HG03196 (cell line): ENCODE measurements around the gene BSDC1.
A peak's percentile ranks its signal among the peaks of the same experiment; 100 is the strongest.

Experiments used
- ATAC-seq: cut with Tn5 transposase; IDR thresholded peaks from one replicate; pipeline ENCODE4 v1.9.1; 2021; ENCODE audit not compliant: unreplicated experiment

BSDC1 gene

DNA sequence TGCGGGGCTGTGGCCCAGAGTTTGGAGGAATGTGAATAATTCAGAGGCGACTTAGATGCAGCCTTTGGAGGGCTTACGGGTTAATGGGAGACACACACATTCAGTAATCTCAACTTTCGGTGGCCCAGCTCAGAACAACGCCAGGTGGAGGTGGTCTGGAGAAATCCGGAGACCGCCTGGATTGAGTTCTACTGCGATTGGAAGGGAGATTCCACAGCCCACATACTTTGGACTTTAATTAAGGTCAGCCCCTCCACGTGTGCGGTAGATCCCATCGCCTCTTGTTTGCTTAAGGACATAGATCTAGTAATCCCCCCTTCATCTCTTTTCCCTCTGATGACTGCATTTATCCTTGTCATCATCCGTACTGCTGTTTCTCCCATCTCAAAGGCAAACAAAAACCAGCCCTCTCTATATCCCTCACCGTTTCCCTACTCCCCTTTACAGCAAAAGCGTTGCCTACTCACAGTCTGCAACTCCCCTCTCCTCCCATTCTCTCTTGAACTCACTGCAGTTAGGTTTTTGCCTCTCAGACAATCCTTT is 720 bp upstream of the BSDC1 start:
- no peak for ATAC-seq

- peak; percentile 19 for ATAC-seq
These were observed 455 bp downstream of the BSDC1 start for GRCh38 chr1:32393832-32394140.

- no peak for ATAC-seq
These were observed 1.1 kb downstream of the BSDC1 start for GRCh38 chr1:32393136-32393535.

- ATAC-seq: no peak
These were observed 1.9 kb downstream of the BSDC1 start for GRCh38 chr1:32392325-32392724.

GRCh38 chr1:32390904-32391870 is 3.1 kb downstream of the BSDC1 start:
- no peak for ATAC-seq

DNA sequence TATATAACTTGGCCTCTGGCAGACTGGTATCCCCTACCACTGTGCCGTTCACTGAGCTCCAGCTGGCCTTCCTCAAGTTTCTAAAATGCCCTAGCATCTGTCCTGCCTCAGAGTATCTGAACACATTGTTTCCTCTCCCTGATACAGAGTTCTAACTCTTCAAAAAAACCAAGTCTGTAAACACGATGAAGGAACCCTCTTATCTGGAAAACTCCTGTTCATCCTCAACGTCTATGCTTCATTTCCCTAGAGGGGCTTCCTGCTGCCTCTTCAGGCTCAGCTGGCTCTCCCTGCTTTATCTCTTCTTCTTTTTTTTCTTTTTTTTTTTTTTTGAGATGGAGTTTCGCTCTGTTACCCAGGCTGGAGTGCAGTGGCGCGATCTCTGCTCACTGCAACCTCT is 5.6 kb downstream of the BSDC1 start:
- no peak for ATAC-seq

DNA sequence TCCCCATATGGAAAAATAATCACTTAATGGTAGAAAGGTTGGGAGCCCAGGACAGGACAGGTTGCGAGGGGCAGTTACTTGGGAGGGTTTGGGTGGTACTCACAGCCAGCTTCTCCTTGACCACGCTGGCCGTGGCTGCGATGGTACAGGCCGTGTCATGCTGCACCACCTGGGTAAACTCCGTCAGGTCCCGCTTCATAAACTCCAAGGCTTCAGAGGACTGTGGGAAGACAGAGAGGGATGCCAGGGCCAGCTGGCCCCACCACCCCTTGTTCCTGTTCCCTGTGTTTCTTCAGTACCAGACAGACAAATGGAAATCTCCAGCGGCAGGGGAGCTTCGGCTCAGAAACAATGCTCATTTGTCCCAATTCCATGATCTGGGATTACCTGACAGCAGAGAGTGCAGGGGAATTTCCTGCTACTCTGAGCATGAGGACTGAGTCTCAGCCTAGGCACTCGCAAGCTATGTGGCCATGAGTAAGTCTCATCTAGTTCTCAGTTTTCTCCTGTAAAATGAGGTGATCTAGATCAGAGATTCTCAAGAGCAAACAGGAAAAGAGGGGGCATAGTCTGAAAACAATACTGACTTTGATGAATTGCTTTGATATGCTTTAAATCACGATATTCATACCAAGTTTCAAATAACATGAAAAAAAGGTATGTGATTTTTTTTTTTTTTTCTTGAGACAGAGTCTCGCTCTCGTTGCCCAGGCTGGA is 7.4 kb downstream of the BSDC1 start:
- ATAC-seq: no peak

DNA sequence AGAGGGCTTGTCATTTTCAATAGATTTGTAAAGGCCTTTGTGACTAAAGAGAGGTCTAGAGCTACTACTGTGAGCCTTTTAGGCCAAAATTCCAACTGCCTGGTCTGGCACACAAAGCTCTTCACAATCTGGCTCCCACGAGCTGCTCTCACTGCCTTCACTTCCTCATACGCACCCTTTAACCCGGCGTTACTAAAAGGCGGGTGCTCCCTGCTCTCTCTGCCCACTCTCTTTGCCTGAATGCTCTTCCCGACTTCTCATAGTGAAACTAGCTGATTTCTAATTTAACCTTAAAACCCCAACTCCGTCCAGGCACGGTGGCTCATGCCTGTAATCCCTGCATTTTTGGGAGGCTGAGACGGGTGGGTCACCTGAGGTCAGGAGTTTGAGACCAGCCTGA is 14.2 kb downstream of the BSDC1 start:
- ATAC-seq: no peak

DNA sequence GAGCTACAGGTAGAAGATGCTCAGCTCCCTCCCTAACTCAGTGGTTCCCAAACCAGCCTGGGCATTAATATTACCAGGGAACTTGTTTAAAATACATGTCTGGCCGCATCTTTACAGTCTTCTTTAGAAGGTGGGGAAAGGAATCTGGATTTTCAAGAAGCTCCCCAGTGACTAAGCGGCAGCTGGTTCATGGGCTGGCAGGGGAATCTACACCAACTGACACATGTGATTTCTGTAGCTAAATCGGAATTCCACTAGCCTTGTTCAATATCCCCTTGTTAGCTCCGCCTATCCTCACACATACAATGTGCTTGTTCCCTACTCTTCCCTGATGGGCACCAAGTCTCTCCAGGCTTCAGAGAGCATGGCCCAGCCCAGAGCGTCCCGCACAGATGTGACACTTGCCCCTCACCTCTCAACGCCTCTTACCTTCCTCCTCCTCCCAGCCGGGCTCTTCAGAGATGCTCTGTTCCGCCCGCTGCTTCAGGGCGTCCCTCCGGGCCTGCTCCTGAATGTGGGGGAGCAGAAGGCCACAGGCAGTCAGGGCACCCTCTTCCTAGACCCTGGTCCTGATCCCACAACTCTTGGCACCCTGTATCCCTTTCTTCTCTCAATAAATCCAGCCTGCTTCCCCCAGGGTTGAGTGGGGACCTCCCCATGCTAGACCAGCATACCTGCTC is 16.6 kb downstream of the BSDC1 start:
- ATAC-seq: no peak

DNA sequence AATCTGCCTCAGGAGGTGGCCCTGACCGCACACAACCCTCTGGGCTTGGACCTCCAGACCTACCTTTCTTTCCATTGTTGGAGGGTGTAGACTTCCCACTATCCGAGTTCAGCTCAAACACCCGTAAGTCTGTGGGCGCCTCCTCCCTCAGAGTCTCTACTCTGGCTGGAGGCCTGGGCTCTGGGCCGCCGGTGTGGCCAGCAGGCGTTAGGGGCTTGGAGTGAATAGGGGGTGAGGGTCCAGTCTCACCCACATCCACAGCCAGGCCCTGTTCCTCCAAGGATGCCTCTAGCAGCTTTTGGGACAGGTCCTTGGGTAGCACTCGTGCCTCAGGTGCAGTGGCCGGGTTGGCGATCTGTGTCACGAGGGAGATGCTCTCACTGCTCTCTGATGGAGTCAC is 18.0 kb downstream of the BSDC1 start:
- no peak for ATAC-seq

- ATAC-seq: no peak
These were observed 20.1 kb downstream of the BSDC1 start for GRCh38 chr1:32373996-32374592.

DNA sequence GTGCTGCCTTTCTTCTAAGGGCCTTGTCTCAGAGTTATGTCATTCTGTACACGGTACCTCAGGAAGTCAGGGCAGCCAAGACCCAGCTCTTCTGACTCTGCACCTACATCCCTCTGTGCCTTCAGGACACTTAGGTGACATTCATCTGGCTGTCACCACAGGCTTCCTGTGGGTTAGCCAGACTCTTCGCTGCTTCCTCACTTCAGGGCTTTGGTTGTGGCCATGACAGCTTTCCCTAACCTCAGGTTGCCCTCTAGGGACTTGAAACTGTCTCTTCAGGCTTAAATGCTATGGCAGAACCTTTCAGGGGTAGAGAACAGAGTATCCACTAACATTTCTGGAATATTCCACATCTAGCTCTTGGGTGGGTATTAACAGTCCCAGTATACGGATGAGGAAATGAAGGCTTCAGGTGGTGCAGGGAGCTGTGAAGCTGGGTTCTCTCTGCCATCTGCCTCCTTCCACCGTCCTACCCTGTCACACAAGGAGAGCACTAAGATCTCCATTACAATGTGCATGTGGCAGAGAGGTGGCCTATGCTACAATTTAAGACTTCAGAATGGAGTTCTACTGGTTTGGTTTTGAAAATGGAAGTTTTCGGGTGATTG is 22.0 kb downstream of the BSDC1 start:
- no peak for ATAC-seq

- no peak for ATAC-seq
These were observed 26.2 kb downstream of the BSDC1 start for GRCh38 chr1:32367912-32368635.

DNA sequence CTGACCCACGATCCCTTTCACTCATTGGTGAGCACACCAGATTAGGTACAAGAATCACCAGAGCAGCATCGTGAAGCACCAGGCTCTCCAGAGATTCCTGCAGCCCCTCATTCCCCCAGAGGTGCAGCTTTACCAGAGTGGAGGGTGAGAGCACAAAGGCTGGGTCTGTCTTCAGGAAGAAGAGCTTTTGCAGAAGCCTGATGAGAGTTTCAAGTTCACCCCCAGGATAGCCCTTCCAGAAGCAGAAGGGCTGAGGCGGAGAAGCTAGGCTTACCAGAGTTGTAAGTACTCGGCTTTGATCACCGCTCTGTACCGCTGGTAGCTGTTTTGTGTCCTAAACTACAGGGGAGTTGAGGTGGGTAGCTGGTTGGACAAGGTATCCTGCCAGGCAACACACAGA is 28.8 kb downstream of the BSDC1 start:
- no peak for ATAC-seq

DNA sequence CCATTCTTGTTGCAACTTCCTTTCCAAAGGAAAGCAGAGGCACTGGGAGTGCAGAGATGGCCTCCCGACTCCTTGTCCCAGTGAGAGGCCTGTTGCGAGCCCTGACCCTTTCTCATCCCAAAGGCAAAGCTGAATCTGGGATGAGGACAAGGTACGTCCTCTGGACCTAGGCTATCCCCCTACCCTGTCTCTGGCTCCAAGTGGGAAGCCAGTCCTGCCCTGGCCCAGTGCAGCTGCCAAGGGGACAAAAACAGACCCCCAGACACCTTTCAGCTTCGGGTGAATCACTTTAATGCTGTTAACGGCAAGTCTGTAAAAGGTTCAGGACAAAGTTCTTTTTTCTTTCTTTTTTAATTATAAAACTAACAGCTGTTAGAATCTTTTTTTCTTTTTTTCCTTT is 29.4 kb downstream of the BSDC1 start:
- ATAC-seq: no peak

GRCh38 chr1:32363713-32364112 is 30.5 kb downstream of the BSDC1 start:
- no peak for ATAC-seq

DNA sequence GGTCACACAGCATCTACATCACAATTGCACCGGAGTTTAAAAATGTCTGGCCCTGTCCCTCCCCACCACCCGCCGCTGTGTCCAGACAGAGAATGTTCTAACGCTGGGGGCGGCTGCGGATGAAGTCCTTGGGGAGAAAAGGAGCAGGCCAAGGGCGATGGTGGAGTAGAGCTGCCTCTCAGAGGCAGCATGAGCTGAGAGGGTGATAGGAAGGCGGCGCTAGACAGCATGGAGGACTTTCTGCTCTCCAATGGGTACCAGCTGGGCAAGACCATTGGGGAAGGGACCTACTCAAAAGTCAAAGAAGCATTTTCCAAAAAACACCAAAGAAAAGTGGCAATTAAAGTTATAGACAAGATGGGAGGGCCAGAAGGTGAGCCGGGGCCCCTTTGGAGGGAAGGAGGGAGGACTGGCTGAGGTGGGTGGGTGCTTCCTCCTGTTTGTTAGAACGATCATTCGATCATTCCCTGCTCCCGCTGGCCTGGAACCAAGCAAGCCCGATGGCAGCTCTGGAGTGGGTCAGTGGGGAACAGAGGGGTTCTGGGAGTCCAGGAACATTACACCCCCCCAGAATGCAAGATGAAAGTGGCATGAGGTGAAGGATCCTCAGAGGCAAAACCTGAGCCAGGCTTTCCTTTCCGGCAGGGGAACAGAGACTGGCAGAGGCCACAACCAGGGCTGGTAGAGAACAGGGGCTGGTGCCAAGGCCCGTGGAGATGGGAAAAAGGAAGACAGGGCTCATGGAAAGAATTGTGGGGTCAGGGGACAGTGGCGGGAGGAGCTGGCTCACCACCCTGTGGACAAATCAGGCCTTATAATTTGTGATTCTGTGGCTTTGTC is 31.5 kb downstream of the BSDC1 start, which contains the start of the genes FAM229A and TSSK3:
FAM229A (minus strand) TSS at position 12 of the 840 bp plus-strand sequence. CDS start 394 bp downstream, outside the sequence.
TSSK3 (plus strand) TSS at position 66 of the 840 bp plus-strand sequence; CDS start at position 229, 163 bp downstream.
- ATAC-seq: no peak

GRCh38 chr1:32361674-32362473 is 32.4 kb downstream of the BSDC1 start:
- no peak for ATAC-seq
